ENCODE measurements around the gene YPEL3. TPM values are rescaled to one million over a fixed set of nuclear protein-coding genes. Genes with fewer than 3 reads are reported as not detected.
A peak's percentile ranks its signal among the peaks of the same experiment; 100 is the strongest.

The YPEL3 gene
- total and polyA plus RNA-seq, 4 donors: 56.2 to 208 (median 93.5) TPM

- DNase-seq (no peak), ATAC-seq (ENCODE audit: insufficient read depth, low FRiP score) (no peak)
- Histone ChIP-seq H3K4me3 (no peak overlapping the region), H3K9ac (ENCODE audit: insufficient read depth in 1 of 2, low read length in 2 of 2) (no peak overlapping the region), H3K36me3 (ENCODE audit: control insufficient read depth in 4 of 4, insufficient read depth in 4 of 4, low read length in 4 of 4) (peaks cover 11 to 39% (median 22%) of the 10 kb centered on the region in 4 donors), H3K27me3 (ENCODE audit: control insufficient read depth in 3 of 3, insufficient read depth in 3 of 3, low read length in 2 of 3) (no peaks in the 10 kb centered on the region), H3K4me1 (ENCODE audit: control insufficient read depth in 5 of 5, insufficient read depth in 5 of 5, low read length in 5 of 5) (peaks cover 0 to 10% (median 3%) of the 10 kb centered on the region in 5 donors), H3K27ac (ENCODE audit: low read depth in 1 of 2, low read length in 1 of 2) (no peak overlapping the region), H3K9me3 (ENCODE audit: control insufficient read depth in 4 of 4, insufficient read depth in 3 of 4, low read length in 3 of 4) (no peaks in the 10 kb centered on the region)
- 70 to 82% methylated on average over 11 of the region's 11 CpGs for WGBS, 2 donors
- no peak for TF ChIP-seq CTCF (IDR thresholded peaks at IDR 0.05; ENCODE audit: control extremely low read depth, extremely low read depth)
These were observed 8.7 kb downstream of the YPEL3 start for GRCh38 chr16:30087181-30087898.

- Histone ChIP-seq H3K9ac (ENCODE audit: insufficient read depth in 1 of 2, low read length in 2 of 2) (no peak overlapping the region), H3K36me3 (ENCODE audit: control insufficient read depth in 4 of 4, insufficient read depth in 4 of 4, low read length in 4 of 4) (peaks cover 15 to 43% (median 24%) of the 10 kb centered on the region in 4 donors), H3K27ac (ENCODE audit: low read depth in 1 of 2, low read length in 1 of 2) (peak overlapping the region in 1 of 2 donors; percentile 1), H3K9me3 (ENCODE audit: control insufficient read depth in 4 of 4, insufficient read depth in 3 of 4, low read length in 3 of 4) (no peaks in the 10 kb centered on the region), H3K27me3 (ENCODE audit: control insufficient read depth in 3 of 3, insufficient read depth in 3 of 3, low read length in 2 of 3) (no peaks in the 10 kb centered on the region), H3K4me3 (no peak overlapping the region), H3K4me1 (ENCODE audit: control insufficient read depth in 5 of 5, insufficient read depth in 5 of 5, low read length in 5 of 5) (peaks cover 0 to 4% (median 0%) of the 10 kb centered on the region in 5 donors)
- ATAC-seq (ENCODE audit: insufficient read depth, low FRiP score): no peak
- 89 to 90% methylated on average over 23 to 27 of the region's 27 CpGs for WGBS, 2 donors
- TF ChIP-seq CTCF (IDR thresholded peaks at IDR 0.05; ENCODE audit: control extremely low read depth, extremely low read depth): no peak
- no peak for DNase-seq
These were observed 9.5 kb downstream of the YPEL3 start for GRCh38 chr16:30086291-30087140.

- Histone ChIP-seq H3K9me3 (ENCODE audit: control insufficient read depth in 4 of 4, insufficient read depth in 3 of 4, low read length in 3 of 4) (no peaks in the 10 kb centered on the region), H3K4me3 (no peak overlapping the region), H3K36me3 (ENCODE audit: control insufficient read depth in 4 of 4, insufficient read depth in 4 of 4, low read length in 4 of 4) (peaks cover 20 to 49% (median 29%) of the 10 kb centered on the region in 4 donors), H3K9ac (ENCODE audit: insufficient read depth in 1 of 2, low read length in 2 of 2) (no peak overlapping the region), H3K27ac (ENCODE audit: low read depth in 1 of 2, low read length in 1 of 2) (no peak overlapping the region), H3K27me3 (ENCODE audit: control insufficient read depth in 3 of 3, insufficient read depth in 3 of 3, low read length in 2 of 3) (no peaks in the 10 kb centered on the region), H3K4me1 (ENCODE audit: control insufficient read depth in 5 of 5, insufficient read depth in 5 of 5, low read length in 5 of 5) (no peaks in the 10 kb centered on the region)
- WGBS, 2 donors: 82 to 84% methylated on average over 6 of the region's 6 CpGs
- ATAC-seq (ENCODE audit: insufficient read depth, low FRiP score) (no peak), DNase-seq (no peak)
- no peak for TF ChIP-seq CTCF (IDR thresholded peaks at IDR 0.05; ENCODE audit: control extremely low read depth, extremely low read depth)
These were observed 10.2 kb downstream of the YPEL3 start for GRCh38 chr16:30085820-30086219.

All from lung (tissue), 12 donors.